Measurements from ENCODE around the gene CNOT4. TPM values are rescaled to one million over a fixed set of nuclear protein-coding genes. Genes with fewer than 3 reads are reported as not detected.

Gene CNOT4
- total RNA-seq, 1 experiment from 2014 or later = 14.6 TPM

DNA sequence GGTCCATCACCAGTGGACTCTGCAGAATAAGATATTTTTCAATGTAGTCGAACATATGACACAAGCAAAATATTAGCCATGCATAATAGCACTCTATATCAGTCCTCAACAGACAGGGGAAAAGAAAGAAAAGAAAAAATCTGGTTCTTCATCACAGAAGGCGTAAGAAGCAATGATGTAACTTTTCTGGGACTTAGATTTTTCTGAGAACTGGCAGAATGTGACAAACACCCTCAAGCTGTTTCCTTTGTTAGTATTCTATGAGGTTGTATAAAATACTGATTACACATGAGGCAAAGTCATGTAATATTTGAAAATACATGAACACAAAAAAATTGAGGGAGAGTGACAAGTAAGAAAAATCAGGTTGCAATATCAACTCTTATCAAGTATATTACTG, 84.9 kb downstream of the CNOT4 start (continued):
- TF ChIP-seq, protein P1, sequence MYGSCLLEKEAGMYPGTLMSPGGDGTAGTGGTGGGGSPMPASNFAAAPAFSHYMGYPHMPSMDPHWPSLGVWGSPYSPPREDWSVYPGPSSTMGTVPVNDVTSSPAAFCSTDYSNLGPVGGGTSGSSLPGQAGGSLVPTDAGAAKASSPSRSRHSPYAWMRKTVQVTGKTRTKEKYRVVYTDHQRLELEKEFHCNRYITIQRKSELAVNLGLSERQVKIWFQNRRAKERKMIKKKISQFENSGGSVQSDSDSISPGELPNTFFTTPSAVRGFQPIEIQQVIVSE (CRISPR knock-in tag; IDR thresholded peaks at IDR 0.05; ENCODE audit: borderline replicate concordance) = no peak
- TF ChIP-seq ELF4 (CRISPR knock-in tag; IDR thresholded peaks at IDR 0.05; ENCODE audit: low read depth) (no peak), ZNF425 (CRISPR knock-in tag; conservative IDR thresholded peaks at IDR 0.05) (no peak), ZNF671 (CRISPR knock-in tag; IDR thresholded peaks at IDR 0.05) (no peak), ATF3 (CRISPR knock-in tag; conservative IDR thresholded peaks at IDR 0.05) (no peak), ZNF532 (CRISPR knock-in tag; IDR thresholded peaks at IDR 0.05; ENCODE audit: borderline replicate concordance) (no peak), ZNF416 (CRISPR knock-in tag; IDR thresholded peaks at IDR 0.05) (no peak)
- TF ChIP-seq, protein P2, sequence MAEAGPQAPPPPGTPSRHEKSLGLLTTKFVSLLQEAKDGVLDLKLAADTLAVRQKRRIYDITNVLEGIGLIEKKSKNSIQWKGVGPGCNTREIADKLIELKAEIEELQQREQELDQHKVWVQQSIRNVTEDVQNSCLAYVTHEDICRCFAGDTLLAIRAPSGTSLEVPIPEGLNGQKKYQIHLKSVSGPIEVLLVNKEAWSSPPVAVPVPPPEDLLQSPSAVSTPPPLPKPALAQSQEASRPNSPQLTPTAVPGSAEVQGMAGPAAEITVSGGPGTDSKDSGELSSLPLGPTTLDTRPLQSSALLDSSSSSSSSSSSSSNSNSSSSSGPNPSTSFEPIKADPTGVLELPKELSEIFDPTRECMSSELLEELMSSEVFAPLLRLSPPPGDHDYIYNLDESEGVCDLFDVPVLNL (CRISPR knock-in tag; IDR thresholded peaks at IDR 0.05; ENCODE audit: borderline replicate concordance, low read depth) = no peak

DNA sequence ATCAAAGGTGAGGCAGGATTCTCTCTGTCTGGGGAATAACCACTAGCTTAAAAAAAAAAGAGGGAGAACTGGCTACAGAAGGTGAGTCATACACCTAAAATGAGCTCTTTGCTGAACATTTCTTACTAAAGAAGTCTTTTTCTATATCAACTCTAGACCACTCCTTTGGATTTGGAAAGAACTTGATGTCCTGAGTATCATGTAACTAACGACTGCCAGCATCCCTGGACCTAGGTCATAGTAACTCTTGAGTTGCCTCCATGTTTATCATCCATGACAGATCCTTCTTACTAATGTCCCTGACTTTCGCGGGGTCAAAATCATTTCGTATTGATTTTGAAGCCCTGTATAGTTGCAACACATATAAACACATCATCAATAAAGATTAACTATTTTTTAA, 89.1 kb downstream of the CNOT4 start:
- Mint-ChIP-seq H3K27me3 (ENCODE audit: low read depth) (no peaks in the 10 kb centered on the region), H3K4me1 (peaks cover 12% of the 10 kb centered on the region), H3K36me3 (no peaks in the 10 kb centered on the region), H3K4me3 (no peak overlapping the region), H3K27ac (no peak overlapping the region), H3K9me3 (no peaks in the 10 kb centered on the region)
- DNase-seq (ENCODE audit: low spot score) (no peak), ATAC-seq (no peak)
- CTCF ChIA-PET = no interaction called here
- POLR2A ChIA-PET = no interaction called here
- TF ChIP-seq PRDM15 (CRISPR knock-in tag; IDR thresholded peaks at IDR 0.05) (no peak), TP53 (CRISPR knock-in tag; IDR thresholded peaks at IDR 0.05) (no peak), IRF2 (CRISPR knock-in tag; IDR thresholded peaks at IDR 0.05; ENCODE audit: borderline replicate concordance, low read depth) (no peak), MYBL2 (CRISPR knock-in tag; IDR thresholded peaks at IDR 0.05) (no peak), ATF1 (CRISPR knock-in tag; IDR thresholded peaks at IDR 0.05) (no peak), ETV6 (CRISPR knock-in tag; IDR thresholded peaks at IDR 0.05) (no peak), ZBTB21 (CRISPR knock-in tag; IDR thresholded peaks at IDR 0.05; ENCODE audit: borderline replicate concordance) (no peak), ZNF263 (CRISPR knock-in tag; IDR thresholded peaks at IDR 0.05; ENCODE audit: low read depth) (no peak)
- TF ChIP-seq, protein P3, sequence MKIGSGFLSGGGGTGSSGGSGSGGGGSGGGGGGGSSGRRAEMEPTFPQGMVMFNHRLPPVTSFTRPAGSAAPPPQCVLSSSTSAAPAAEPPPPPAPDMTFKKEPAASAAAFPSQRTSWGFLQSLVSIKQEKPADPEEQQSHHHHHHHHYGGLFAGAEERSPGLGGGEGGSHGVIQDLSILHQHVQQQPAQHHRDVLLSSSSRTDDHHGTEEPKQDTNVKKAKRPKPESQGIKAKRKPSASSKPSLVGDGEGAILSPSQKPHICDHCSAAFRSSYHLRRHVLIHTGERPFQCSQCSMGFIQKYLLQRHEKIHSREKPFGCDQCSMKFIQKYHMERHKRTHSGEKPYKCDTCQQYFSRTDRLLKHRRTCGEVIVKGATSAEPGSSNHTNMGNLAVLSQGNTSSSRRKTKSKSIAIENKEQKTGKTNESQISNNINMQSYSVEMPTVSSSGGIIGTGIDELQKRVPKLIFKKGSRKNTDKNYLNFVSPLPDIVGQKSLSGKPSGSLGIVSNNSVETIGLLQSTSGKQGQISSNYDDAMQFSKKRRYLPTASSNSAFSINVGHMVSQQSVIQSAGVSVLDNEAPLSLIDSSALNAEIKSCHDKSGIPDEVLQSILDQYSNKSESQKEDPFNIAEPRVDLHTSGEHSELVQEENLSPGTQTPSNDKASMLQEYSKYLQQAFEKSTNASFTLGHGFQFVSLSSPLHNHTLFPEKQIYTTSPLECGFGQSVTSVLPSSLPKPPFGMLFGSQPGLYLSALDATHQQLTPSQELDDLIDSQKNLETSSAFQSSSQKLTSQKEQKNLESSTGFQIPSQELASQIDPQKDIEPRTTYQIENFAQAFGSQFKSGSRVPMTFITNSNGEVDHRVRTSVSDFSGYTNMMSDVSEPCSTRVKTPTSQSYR (CRISPR knock-in tag; IDR thresholded peaks at IDR 0.05) = no peak
- TF ChIP-seq, protein P4, sequence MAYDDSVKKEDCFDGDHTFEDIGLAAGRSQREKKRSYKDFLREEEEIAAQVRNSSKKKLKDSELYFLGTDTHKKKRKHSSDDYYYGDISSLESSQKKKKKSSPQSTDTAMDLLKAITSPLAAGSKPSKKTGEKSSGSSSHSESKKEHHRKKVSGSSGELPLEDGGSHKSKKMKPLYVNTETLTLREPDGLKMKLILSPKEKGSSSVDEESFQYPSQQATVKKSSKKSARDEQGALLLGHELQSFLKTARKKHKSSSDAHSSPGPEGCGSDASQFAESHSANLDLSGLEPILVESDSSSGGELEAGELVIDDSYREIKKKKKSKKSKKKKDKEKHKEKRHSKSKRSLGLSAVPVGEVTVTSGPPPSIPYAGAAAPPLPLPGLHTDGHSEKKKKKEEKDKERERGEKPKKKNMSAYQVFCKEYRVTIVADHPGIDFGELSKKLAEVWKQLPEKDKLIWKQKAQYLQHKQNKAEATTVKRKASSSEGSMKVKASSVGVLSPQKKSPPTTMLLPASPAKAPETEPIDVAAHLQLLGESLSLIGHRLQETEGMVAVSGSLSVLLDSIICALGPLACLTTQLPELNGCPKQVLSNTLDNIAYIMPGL (CRISPR knock-in tag; IDR thresholded peaks at IDR 0.05) = no peak

Measured in WTC11 (cell line).